ENCODE data around the gene CCN5.

DNA sequence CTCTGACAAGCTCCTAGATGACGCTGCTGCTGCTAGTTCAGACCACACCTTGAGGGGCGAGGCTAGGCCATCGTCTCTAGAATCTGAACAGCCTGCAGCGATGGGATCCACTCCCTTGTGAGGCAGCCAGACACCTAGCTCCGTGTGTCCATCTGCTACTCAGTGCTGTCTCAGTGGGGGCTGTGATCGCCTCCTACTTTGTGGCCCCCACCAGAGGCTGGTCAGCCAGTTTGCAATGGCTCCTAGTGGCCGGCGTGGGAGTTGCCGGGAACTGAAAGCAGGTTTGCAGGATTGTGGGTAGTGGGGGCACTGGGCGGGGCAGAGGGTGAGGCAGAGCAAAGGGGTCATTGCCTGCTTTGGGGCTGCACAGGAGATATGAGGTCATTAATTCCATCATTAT lies 2.8 kb downstream of the CCN5 start:
- TF ChIP-seq CTCF (IDR thresholded peaks at IDR 0.05): peak in 1 of 3 experiments; percentile 14
- TF ChIP-seq POLR2A (IDR thresholded peaks at IDR 0.05): no peak

All from vagina (tissue), 2 donors.